GM12873 (cell line): ENCODE data around the gene PKD1L1.

Experiments
- CTCF ChIP-seq: IDR thresholded peaks from 2 replicates; pipeline ENCODE4 v1.5.1; 2012; ENCODE audit warnings: low read depth, mild to moderate bottlenecking, moderate library complexity, low read length, control low read depth; ENCODE audit not compliant: insufficient read depth; ENCODE audit errors: missing control alignments

The PKD1L1 gene

DNA sequence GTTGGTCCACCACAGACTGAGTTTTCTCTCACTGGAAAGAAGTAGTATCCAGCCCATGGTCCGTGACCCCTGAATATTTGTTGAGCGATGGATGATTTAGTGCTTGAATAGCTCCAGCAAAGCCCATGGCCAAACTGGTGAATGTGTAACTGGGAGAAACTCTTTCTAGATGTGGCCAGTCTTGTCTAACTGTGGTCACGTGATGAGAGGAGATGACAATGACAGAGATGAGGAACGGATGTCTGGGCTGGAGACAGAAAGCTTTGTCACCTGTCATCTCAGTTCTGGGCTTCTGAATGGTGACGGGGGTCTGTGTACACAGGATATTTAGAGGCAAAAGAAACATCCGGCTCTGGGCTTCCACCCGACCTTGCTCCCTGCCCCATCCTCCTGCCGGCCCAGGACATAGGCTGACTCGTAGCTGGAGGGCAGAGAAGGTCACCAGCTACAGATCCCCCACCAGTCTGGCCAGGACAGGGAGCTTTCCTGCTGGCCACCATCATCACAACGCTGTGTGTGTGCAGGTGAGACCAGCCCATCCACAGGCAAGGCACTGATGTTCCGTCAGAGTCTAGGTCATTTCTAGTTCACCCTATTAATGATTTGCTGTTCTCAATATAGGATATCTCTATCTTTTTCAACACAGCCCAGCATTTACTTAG is 213.8 kb downstream of the PKD1L1 start:
- no peak for TF ChIP-seq CTCF

- TF ChIP-seq CTCF, result no peak
Observed at GRCh38 chr7:47730142-47730541, 218.1 kb downstream of the PKD1L1 start.

DNA sequence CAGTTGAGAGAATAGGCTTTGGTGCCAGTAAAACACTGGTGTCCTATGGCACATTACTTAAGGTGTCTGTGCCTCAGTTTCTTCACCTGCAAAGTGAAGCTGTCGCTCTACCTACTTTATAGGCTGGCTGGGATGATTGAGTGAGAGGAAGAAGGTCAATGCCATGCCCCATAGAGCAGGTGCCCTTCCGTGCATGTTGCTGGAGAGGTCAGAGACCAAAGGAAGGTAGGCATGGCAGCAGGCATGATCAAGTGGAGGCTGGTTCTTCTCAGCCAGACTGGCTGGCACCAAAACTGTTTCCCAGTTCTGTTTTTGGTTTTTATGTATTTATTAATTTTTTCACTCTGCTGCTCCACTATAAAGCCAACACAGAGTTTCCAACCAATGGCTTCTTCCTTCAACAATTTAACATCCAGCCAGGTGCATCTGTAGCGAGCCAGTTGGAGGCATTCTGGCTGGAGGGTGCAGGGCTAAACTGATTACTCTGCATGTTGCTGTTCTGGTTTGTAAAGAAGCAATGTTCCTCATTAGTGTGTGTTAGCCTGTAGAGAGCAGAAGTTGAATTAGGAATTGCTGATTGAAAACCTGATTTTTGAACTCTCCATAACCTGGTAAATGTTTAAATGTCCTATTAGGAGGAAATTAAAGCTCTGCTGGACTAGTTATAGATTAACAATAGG is 222.1 kb downstream of the PKD1L1 start:
- no peak for TF ChIP-seq CTCF

GRCh38 chr7:47725031-47725780 is 223.1 kb downstream of the PKD1L1 start:
- TF ChIP-seq CTCF, result no peak
